Stimulated activated CD8-positive, alpha-beta memory T cell treated with anti-CD3 and anti-CD28 coated beads, Interleukin-4, amount 100 ng/mL, for 1 hour (primary cell): ENCODE results near the gene PARD3B.

ENCODE experiments used
- DNase-seq, 2 donors: peaks; one replicate each; pipeline ENCODE4 v3.0.0-alpha.2; 2020; ENCODE audit warnings: low read depth in 2 of 2, low spot score in 1 of 2

The PARD3B gene

DNA sequence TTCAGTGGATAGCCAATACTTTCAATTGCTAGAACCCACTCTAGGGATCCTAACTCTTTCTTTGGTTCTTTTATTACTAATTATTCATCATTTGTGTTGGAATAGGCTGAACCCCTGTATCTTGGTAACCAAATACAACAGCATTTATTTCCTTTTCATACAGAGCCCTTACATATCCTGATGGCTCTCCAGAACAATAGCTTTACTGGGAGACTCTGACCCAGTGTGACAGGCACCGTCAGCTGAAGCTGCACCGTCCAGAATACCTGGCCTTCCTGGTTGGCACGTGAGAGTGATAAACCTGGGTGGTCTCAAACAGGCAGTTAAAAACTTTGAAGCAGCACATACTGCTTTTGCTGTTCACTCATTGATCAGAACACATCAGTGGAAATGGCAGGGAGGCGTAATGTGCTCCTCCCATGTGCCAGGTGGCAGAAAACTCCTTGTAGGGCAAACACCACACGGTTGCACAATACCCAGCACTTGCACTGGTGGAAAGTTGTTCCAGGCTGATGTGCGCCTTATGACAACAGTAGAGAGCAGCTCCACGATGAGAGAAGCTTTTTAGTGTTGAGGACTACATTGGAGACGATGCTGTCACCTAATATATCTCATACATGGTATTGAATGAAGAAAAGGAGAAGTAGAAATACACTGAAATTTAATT, 456.2 kb downstream of the PARD3B start:
- no peak for DNase-seq

DNA sequence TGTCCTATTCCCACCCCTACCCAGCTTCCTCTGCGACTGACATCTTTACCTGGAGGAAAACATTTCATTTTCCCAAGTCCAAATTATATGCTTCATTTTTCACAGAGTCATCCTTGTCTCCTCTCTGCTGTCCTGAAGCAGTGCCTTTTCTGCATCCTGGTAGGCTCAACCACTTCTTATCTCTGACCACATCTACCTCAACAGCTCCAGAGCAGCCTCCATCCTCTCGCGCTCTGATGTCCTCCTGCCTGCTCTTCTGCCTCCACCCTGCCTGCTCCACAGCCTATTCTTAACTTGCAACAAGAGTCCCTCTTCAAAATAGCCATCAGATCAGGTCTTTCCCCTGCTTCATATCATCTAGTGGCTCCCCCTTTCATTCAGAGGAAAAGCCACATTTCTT, 457.1 kb downstream of the PARD3B start:
- DNase-seq, result no peak

DNA sequence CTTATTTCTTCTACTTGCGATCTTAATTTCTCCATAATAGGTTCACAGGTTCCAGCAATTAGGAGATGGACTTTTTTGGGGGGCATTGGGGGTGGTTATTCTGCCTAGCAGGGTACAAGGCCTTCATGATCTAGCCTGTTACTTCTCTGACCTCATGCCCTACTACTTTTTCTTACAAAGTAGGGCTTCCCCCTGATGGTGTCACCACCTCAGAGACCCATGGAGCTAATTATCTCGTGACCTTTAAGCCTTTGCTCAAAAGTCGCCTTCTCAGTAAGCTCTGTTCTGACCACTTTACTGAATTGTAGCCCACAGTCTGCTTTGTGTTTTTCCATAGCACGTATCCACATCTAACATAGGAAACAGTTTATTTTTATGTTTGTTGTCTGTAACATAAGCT, 458.0 kb downstream of the PARD3B start:
- DNase-seq, result no peak

- no peak for DNase-seq
These were observed 464.9 kb downstream of the PARD3B start for GRCh38 chr2:205010196-205010595.

DNA sequence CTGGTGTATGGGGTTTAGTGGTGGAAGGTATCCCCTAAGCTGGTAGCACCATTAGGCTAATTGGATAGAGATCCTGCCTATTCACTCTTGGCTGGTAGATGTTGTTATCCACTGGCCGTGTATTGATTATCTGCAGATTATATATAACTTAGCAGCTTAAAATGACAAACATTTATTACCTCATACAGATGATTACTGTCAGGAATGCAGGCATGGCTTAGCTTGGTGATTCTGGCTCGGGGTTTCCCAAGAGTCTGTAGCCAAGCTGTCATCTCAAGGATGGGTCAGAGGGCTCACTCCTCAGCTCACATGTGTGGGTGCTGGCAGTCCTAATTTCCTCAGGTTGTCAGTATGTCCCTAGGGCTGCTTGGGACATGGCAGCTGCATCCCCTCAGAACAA, 465.8 kb downstream of the PARD3B start:
- DNase-seq, result no peak

DNA sequence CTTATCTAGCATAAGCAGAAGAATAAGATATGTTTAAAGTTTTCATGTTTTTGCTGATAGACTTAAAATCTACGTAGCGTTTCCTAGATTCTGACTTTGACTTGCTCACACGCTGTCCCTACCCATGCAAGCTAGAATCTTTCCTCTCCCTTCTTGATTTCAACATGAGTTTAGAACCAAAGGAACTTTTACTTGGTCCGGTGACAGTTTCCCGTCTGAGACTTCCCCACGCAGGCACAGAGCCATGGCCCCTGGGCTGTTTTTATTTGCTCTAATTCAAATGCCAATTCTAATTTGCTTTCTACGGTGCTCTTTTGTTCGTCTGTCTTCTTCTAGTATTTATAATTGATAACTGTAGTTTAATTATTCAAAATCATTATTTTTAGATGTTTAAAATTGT, 467.7 kb downstream of the PARD3B start:
- DNase-seq, result no peak

- no peak for DNase-seq
These were observed 468.3 kb downstream of the PARD3B start for GRCh38 chr2:205013586-205013985.

- no peak for DNase-seq
These were observed 468.9 kb downstream of the PARD3B start for GRCh38 chr2:205014201-205014600.

GRCh38 chr2:205017381-205017780, 472.1 kb downstream of the PARD3B start:
- no peak for DNase-seq

DNA sequence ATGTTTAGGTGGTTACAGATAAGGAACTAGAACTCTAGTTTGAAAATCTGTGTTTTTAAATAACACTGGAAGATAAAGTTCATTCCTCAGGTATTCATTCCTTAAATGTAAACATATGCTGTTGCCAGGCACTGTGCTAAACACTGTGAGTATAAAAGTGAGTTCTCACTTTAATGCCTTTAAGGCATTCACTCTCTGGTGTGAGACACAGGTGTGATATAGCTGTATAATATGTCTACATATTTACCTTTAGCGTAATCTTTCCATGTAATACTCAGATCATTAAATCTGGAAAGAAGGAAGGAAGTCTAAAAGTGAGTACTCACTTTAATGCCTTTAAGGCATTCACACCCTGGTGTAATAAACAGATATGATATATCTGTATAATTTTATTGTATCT, 472.6 kb downstream of the PARD3B start:
- DNase-seq, result no peak

- no peak for DNase-seq
These were observed 475.4 kb downstream of the PARD3B start for GRCh38 chr2:205020673-205021072.

DNA sequence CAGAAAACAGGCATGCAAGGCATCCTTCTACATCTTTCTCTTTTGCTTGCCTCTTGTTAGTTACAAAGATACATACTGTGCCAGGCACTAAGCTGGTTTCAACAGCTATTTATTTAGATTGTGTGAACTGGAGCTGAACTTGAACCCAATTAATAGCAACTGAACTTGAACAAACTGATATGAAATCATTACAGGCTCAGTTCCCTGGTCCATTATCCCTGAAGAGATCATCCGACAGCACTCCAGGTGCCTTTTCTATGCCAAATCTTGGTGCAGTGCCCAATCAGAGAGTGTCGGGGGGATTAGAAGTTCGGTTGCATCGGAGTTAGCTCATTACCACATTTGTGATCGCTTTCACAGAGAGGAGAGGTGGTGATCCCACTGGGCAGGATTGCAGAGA, 477.6 kb downstream of the PARD3B start:
- DNase-seq, result no peak

- DNase-seq, result no peak
These were observed 479.7 kb downstream of the PARD3B start for GRCh38 chr2:205024822-205025518.

- DNase-seq, result no peak
These were observed 480.4 kb downstream of the PARD3B start for GRCh38 chr2:205025580-205026240.

- DNase-seq, result no peak
These were observed 485.4 kb downstream of the PARD3B start for GRCh38 chr2:205030695-205031094.

- DNase-seq, result no peak
These were observed 486.8 kb downstream of the PARD3B start for GRCh38 chr2:205032093-205032551.

DNA sequence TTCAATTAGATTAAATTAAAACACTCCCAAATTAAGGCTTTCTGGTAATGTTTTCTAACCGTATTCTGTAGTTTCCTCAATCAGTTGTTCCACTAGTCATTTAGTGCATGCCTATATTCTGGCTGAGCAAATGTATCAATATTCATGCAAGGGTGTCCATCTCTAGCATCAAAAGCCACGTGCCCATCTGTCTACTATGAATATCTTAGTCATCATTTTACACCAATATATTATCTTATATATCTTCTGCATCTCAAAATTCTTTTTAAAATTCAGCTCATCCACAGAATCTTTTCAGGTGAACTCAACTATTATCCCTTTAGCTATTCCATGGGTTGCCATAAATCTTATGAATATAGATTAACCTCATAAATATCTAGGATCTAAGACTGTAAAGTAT, 488.2 kb downstream of the PARD3B start:
- no peak for DNase-seq

DNA sequence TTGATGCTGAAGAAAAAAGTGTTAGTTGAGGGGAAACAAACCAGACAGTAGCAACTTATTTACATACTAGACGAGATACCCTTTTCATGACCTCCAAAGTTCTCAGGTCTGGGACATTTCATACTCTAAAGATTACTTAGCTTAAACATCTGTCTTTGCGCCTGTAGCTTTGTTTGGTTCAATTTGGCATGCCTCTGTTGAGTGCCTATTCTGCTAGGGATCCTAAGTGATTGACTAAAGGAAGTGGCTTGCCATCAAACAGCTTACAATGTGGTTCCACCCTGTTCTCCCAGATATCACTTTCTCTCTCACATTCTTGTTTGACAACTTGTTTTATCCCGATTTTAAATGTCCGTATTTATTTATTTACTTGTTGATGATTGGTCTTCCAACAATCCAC, 488.8 kb downstream of the PARD3B start:
- DNase-seq, result no peak

- DNase-seq, result no peak
These were observed 495.0 kb downstream of the PARD3B start for GRCh38 chr2:205040323-205040722.

DNA sequence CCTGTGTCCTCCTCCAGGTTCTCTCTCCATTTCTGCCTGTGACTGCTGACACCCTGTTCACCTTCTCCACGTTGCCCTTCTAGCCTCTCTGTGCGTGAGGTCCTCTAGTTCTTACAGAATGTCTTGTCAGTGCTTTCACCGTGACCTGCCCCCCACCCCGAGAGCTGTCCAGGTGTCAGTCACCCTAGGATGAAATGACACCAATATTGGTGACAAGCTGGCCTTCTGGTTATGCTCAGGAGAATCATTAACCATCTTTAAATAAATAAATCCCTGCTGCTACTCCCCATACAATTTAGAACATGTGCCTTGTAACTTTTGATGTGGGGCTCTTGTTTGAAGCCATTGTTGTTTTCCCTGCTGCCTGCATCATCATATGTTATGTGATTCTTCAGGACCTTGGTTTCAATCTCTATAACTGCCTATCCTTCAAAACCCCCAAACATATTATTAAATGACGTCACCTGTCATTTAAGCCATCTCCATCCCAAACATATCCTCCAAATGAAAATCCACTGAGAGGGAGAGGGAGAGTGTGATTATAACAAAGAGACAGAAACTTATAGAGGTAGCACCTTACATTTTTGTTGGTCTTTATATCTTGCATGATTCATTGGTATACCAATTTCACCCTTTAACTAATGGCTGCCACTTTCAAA, 496.3 kb downstream of the PARD3B start:
- no peak for DNase-seq

GRCh38 chr2:205043285-205043684, 498.0 kb downstream of the PARD3B start:
- no peak for DNase-seq

DNA sequence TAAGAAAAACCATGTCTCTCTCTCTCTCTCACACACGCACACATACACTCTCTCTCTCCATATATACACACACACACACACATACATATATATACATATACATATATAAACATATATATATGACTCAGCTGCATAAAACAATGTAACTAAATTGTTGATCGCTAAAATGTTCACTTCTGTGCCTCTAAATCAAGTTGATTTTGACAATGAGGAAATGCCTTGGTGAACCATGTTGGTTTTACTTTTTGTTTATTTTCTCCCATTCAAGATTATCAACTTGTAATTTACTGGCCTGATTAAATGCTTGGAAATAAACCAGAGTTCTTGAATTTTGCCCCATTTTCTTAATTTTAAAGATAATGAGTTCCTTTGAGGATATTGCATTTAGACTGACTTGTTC, 500.4 kb downstream of the PARD3B start:
- DNase-seq, result no peak
